Measurements from ENCODE around the gene CCBE1.
"Not testable (repeated sequence)": the region's sequence is repeated elsewhere in the genome, so short reads cannot be mapped to it uniquely, and the experiment has no call there.

Gene CCBE1

GRCh38 chr18:59715966-59716369 is 18.7 kb upstream of the CCBE1 start:
- H3K4me3 ChIP-seq (replicated peaks; ENCODE audit: low read depth, low read length) = no peak overlapping the region
- TF ChIP-seq CTCF (IDR thresholded peaks at IDR 0.05; ENCODE audit: low read length, missing control alignments) = peak; percentile 24
- peak; percentile 95 for DNase-seq (ENCODE audit: low read depth)

GRCh38 chr18:59715445-59715844 is 18.2 kb upstream of the CCBE1 start:
- DNase-seq (ENCODE audit: low read depth) = peak; percentile 55
- no peak overlapping the region for H3K4me3 ChIP-seq (replicated peaks; ENCODE audit: low read depth, low read length)
- no peak for TF ChIP-seq CTCF (IDR thresholded peaks at IDR 0.05; ENCODE audit: low read length, missing control alignments)

GRCh38 chr18:59714096-59714495 is 16.9 kb upstream of the CCBE1 start:
- H3K4me3 ChIP-seq (replicated peaks; ENCODE audit: low read depth, low read length); DNase-seq (ENCODE audit: low read depth): not testable (repeated sequence)

GRCh38 chr18:59712311-59712710 is 15.1 kb upstream of the CCBE1 start:
- TF ChIP-seq CTCF (IDR thresholded peaks at IDR 0.05; ENCODE audit: low read length, missing control alignments) = no peak
- no peak for DNase-seq (ENCODE audit: low read depth)
- no peak overlapping the region for H3K4me3 ChIP-seq (replicated peaks; ENCODE audit: low read depth, low read length)

- no peak for DNase-seq (ENCODE audit: low read depth)
- H3K4me3 ChIP-seq (replicated peaks; ENCODE audit: low read depth, low read length) = no peak overlapping the region
- TF ChIP-seq CTCF (IDR thresholded peaks at IDR 0.05; ENCODE audit: low read length, missing control alignments) = no peak
Observed at GRCh38 chr18:59708988-59709387, 11.8 kb upstream of the CCBE1 start.

- TF ChIP-seq CTCF (IDR thresholded peaks at IDR 0.05; ENCODE audit: low read length, missing control alignments) = no peak
- no peak overlapping the region for H3K4me3 ChIP-seq (replicated peaks; ENCODE audit: low read depth, low read length)
- no peak for DNase-seq (ENCODE audit: low read depth)
Observed at GRCh38 chr18:59707306-59707705, 10.1 kb upstream of the CCBE1 start.

- H3K4me3 ChIP-seq (replicated peaks; ENCODE audit: low read depth, low read length) = no peak overlapping the region
- no peak for TF ChIP-seq CTCF (IDR thresholded peaks at IDR 0.05; ENCODE audit: low read length, missing control alignments)
- no peak for DNase-seq (ENCODE audit: low read depth)
Observed at GRCh38 chr18:59706499-59706898, 9.3 kb upstream of the CCBE1 start.

- DNase-seq (ENCODE audit: low read depth) = peak; percentile 45
- no peak for TF ChIP-seq CTCF (IDR thresholded peaks at IDR 0.05; ENCODE audit: low read length, missing control alignments)
Observed at GRCh38 chr18:59705145-59705544, 7.9 kb upstream of the CCBE1 start.

More at GRCh38 chr18:59705145-59705544, 7.9 kb upstream of the CCBE1 start:
- no peak overlapping the region for H3K4me3 ChIP-seq (replicated peaks; ENCODE audit: low read depth, low read length)

All from fibroblast of pulmonary artery (primary cell).